Medulla oblongata (tissue), 1 donor: ENCODE results near the gene RPL37A.

Experiments
- DNase-seq: peaks from one replicate; pipeline ENCODE4 v3.0.0-alpha.2; 2015; ENCODE audit errors: extremely low spot score

Gene RPL37A

GRCh38 chr2:216490061-216490460, 8.6 kb upstream of the RPL37A start:
- no peak for DNase-seq

GRCh38 chr2:216491793-216492596, 6.6 kb upstream of the RPL37A start:
- no peak for DNase-seq

GRCh38 chr2:216492597-216493333, 5.9 kb upstream of the RPL37A start:
- no peak for DNase-seq

- no peak for DNase-seq
Measured at GRCh38 chr2:216493334-216493685, 5.3 kb upstream of the RPL37A start.

GRCh38 chr2:216495656-216496055, 3.0 kb upstream of the RPL37A start:
- DNase-seq = no peak

- no peak for DNase-seq
Measured at GRCh38 chr2:216497382-216498069, 1.1 kb upstream of the RPL37A start.

- no peak for DNase-seq
Measured at GRCh38 chr2:216498070-216498378, 620 bp upstream of the RPL37A start.

GRCh38 chr2:216499641-216500218, 1.1 kb downstream of the RPL37A start:
- no peak for DNase-seq

- no peak for DNase-seq
Measured at GRCh38 chr2:216500572-216500971, 1.9 kb downstream of the RPL37A start.

- DNase-seq = no peak
Measured at GRCh38 chr2:216501854-216502253, 3.2 kb downstream of the RPL37A start.

- no peak for DNase-seq
Measured at GRCh38 chr2:216502381-216503158, 3.9 kb downstream of the RPL37A start.

- DNase-seq = no peak
Measured at GRCh38 chr2:216503159-216503629, 4.5 kb downstream of the RPL37A start.

GRCh38 chr2:216503697-216504375, 5.2 kb downstream of the RPL37A start:
- no peak for DNase-seq

- no peak for DNase-seq
Measured at GRCh38 chr2:216504376-216504762, 5.7 kb downstream of the RPL37A start.

GRCh38 chr2:216505133-216506106, 6.8 kb downstream of the RPL37A start:
- no peak for DNase-seq

GRCh38 chr2:216507220-216508160, 8.8 kb downstream of the RPL37A start:
- no peak for DNase-seq

- no peak for DNase-seq
Measured at GRCh38 chr2:216508229-216508628, 9.6 kb downstream of the RPL37A start.

GRCh38 chr2:216516730-216517350, 18.2 kb downstream of the RPL37A start:
- peak; percentile 48 for DNase-seq
